Nucleus accumbens (tissue), 56 donors: ENCODE data around the gene FHOD3.

Source experiments
- DNase-seq, 56 donors: peaks; one replicate each; lab custom pipeline; 2025; lab: John Stamatoyannopoulos, UW

FHOD3 gene

GRCh38 chr18:36321658-36322407 is 24.3 kb downstream of the FHOD3 start:
- no peak for DNase-seq

DNA sequence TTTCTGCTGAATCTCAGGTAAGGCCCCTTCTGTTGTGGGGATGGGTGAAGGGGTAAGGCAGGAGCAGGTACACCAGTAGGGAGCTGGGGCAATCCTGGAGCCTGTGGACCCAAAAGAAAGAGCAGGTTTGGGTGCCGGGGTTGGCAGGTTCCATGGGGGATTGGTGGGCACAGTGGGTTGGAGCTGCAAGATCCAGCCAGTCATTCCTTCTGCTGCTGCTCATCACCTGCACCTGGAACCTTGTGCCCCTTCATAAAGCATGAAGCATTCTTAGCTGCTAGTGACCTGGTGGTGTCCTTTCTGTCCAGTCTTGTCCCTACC is 24.9 kb downstream of the FHOD3 start:
- DNase-seq, result no peak

- no peak for DNase-seq
Measured at GRCh38 chr18:36322734-36323133, 25.2 kb downstream of the FHOD3 start.

- no peak for DNase-seq
Measured at GRCh38 chr18:36323421-36323820, 25.9 kb downstream of the FHOD3 start.

GRCh38 chr18:36325846-36326245 is 28.3 kb downstream of the FHOD3 start:
- DNase-seq, result no peak

GRCh38 chr18:36326771-36327170 is 29.3 kb downstream of the FHOD3 start:
- no peak for DNase-seq

- DNase-seq, result no peak
Measured at GRCh38 chr18:36327352-36328316, 30.1 kb downstream of the FHOD3 start.

- DNase-seq, result no peak
Measured at GRCh38 chr18:36328385-36328858, 30.9 kb downstream of the FHOD3 start.

- no peak for DNase-seq
Measured at GRCh38 chr18:36328916-36329315, 31.4 kb downstream of the FHOD3 start.

- no peak for DNase-seq
Measured at GRCh38 chr18:36329684-36330434, 32.3 kb downstream of the FHOD3 start.

GRCh38 chr18:36330435-36331052 is 33.0 kb downstream of the FHOD3 start:
- DNase-seq, result no peak

- DNase-seq, result no peak
Measured at GRCh38 chr18:36331521-36331971, 34.0 kb downstream of the FHOD3 start.

GRCh38 chr18:36333414-36333813 is 35.9 kb downstream of the FHOD3 start:
- no peak for DNase-seq

GRCh38 chr18:36334798-36335197 is 37.3 kb downstream of the FHOD3 start:
- DNase-seq, result no peak

DNA sequence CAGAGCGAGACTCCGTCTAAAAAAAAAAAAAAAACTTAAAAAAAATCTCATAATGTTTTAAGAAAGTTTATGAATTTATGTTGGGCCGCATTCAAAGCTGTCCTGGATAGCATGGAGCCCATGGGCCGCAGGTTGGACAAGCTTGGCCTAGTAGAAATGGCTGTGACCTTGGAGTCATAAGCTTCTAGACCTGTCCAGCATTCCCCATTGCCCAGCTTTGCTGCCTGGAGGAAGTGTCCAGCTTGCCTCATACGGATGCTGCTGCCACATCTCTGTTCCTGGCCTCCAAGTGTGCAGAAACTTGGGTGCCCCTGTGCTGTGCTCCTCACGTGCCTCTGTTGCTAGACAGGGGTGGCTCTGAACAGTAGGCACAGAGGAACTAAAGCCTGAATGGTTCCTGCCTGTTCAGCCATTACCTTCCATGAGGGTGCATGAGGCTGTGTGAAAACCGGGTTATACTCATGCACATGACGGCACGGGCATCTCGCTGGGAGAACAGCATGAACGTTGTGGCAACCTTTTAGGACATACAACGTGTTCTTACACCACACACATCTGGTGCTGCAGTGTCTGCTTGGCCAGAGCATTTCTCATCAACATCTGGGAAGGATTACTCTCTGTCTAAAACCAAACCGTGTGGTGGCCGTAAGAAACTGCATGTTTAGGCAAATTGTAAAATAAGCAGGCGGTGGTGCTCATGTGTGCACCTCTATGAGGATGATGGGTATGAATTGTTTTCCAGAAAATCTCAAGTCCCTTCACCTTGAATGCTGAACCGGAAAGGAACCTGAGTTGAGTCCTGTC is 38.2 kb downstream of the FHOD3 start:
- no peak for DNase-seq

DNA sequence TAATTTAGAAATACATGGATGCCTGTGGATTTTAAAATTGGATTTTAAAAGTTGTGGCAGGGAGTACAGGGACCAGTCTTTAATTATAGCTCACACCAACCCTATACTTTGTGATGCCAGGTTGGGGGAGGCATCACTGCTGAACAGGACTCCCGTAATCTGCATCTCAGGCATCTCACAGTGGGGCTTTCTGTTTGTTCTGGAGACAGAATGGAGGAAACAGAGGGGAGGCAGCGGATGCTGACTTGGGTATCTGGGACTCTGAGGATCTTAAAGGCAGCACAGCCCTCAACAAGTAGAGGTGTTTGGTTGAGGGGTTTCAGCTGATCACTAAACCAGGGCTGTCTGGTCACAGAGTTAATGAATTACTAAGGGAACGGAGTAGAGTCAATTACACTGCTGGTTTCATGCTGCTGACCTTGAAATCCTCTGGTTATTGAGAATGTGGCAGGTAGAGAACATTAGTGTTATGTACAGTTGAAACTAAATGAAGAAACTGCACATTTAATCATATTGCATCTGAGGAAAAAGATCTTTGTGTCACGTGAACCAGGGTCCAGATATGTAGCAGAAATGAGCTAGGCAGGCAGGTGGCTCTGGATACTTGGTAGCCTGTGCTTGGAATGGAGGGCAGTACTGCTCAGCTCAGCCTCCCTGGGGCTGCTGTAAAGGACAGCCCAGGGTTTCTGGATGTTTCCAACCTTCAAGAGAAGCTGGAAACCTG is 40.3 kb downstream of the FHOD3 start:
- DNase-seq, result no peak

DNA sequence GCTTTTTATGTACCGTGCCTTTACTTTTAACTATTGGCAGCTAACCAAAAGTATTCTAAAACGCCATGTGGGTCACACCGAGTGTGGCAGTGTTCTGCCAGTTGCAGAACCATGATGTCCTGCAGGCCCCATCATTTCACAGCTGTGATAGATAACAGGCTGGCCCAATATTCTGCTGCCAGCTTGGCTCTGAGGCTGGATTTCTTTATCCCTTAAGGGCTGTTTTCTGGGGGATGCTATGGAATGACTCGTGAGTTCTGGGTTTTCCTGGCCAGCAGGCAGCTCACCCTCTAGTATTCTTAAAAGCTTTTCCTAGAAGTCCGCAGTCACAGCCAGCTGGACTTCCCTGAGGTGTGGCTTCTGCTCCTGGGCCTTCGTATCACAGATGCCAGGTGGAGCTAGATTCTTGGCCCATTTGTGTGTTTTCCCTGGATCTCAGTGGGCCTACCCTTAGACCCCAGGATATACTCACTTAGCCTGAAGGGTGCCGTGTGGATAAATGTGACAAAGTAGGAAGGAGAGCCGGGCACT is 41.0 kb downstream of the FHOD3 start:
- no peak for DNase-seq

- DNase-seq, result no peak
Measured at GRCh38 chr18:36340246-36340645, 42.7 kb downstream of the FHOD3 start.

DNA sequence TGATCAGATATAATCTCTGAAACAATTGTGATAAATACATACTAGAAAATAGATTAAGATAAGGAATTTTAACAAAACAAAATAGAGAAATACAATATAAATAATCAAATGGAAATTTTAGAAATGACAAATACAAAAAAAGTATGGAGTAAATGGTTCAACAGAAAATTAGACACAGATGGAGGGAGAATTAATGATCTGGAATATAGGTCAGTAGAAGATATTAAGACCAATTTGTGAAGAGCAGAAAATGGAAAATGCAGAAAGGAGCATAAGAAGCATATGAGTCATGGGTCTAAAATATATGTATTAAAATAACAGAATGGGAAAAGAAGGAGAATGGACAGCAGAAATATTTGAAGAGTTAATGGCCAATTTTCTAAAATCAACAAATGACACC is 44.4 kb downstream of the FHOD3 start:
- DNase-seq, result no peak
